IMR-90 (cell line): ENCODE data around the gene ZEB2. TPM values are rescaled to one million over a fixed set of nuclear protein-coding genes. Genes with fewer than 3 reads are reported as not detected.

Experiments used
- ATAC-seq: fragments of 200-7000 bp; cut with Tn5 transposase; 2 replicates; pipeline ENCODE4 v1.9.1; 2020; ENCODE audit warnings: low read depth, mild to moderate bottlenecking, moderate library complexity
- BruUV-seq: library from RNA; stranded (reverse); fragments of 400-500 nt; replicated peaks from 2 replicates; lab custom pipeline; 2021; lab: Mats Ljungman, UMichigan
- CTCF ChIA-PET: fragments of 300-600 bp; formaldehyde crosslinking; extraction: SDS; loops from one replicate; lab custom pipeline; 2021; ENCODE audit warnings: antibody characterized with exemption; lab: Yijun Ruan, JAX
- POLR2A ChIA-PET: fragments of 300-600 bp; sonication (Branson Sonifier 250); formaldehyde crosslinking; loops from one replicate; lab custom pipeline; 2022; ENCODE audit warnings: antibody characterized with exemption; ENCODE audit not compliant: unreplicated experiment; lab: Charles Lee
- DNase-seq: peaks from one replicate; pipeline ENCODE4 v3.0.0; 2013
- H2AFZ ChIP-seq: replicated peaks from 2 replicates; pipeline ENCODE3; 2013; ENCODE audit warnings: low read length, mild to moderate bottlenecking; ENCODE audit not compliant: poor library complexity
- H2AK5ac ChIP-seq: 2 replicates; pipeline ENCODE4 v1.6.1; 2013; ENCODE audit warnings: low read depth, low read length, inconsistent platforms
- H2AK9ac ChIP-seq: replicated peaks from 2 replicates; pipeline ENCODE3; 2013; ENCODE audit warnings: mild to moderate bottlenecking, low read depth, low read length, moderate library complexity; ENCODE audit not compliant: poor library complexity
- H2BK120ac ChIP-seq: 2 replicates; pipeline ENCODE4 v1.6.1; 2013; ENCODE audit warnings: low read depth, low read length, inconsistent platforms
- H2BK15ac ChIP-seq: 3 replicates; pipeline ENCODE4 v1.6.1; 2013; ENCODE audit warnings: low read depth, low read length, inconsistent platforms
- H2BK20ac ChIP-seq: 2 replicates; pipeline ENCODE4 v1.6.1; 2013; ENCODE audit warnings: low read depth, mild to moderate bottlenecking, inconsistent platforms, low read length, moderate library complexity
- H2BK5ac ChIP-seq: 2 replicates; pipeline ENCODE4 v1.6.1; 2013; ENCODE audit warnings: mild to moderate bottlenecking, low read depth, low read length, inconsistent platforms; ENCODE audit not compliant: poor library complexity, severe bottlenecking
- H3K14ac ChIP-seq: replicated peaks from 2 replicates; pipeline ENCODE4 v1.6.1; 2013; ENCODE audit warnings: low read depth, low read length, inconsistent platforms
- H3K18ac ChIP-seq: 2 replicates; pipeline ENCODE4 v1.6.1; 2013; ENCODE audit warnings: low read depth, low read length, control low read depth
- H3K23ac ChIP-seq: 2 replicates; pipeline ENCODE4 v1.6.1; 2013; ENCODE audit warnings: low read depth, low read length, inconsistent platforms
- H3K27ac ChIP-seq: 2 replicates; pipeline ENCODE4 v1.5.1; 2013; ENCODE audit warnings: mild to moderate bottlenecking, control low read depth, low read length; ENCODE audit not compliant: insufficient read depth
- H3K27me3 ChIP-seq: 2 replicates; pipeline ENCODE4 v1.6.1; 2013; ENCODE audit warnings: low read length; ENCODE audit not compliant: control insufficient read depth, insufficient read depth
- H3K36me3 ChIP-seq: 2 replicates; pipeline ENCODE4 v1.6.1; 2013; ENCODE audit warnings: low read length, mixed read lengths; ENCODE audit not compliant: control insufficient read depth, insufficient read depth
- H3K4ac ChIP-seq: 2 replicates; pipeline ENCODE4 v1.6.1; 2013; ENCODE audit warnings: low read depth, low read length, inconsistent platforms
- H3K4me1 ChIP-seq: 2 replicates; pipeline ENCODE4 v1.6.1; 2013; ENCODE audit warnings: low read length, mixed read lengths; ENCODE audit not compliant: control insufficient read depth, insufficient read depth
- H3K4me2 ChIP-seq: 2 replicates; pipeline ENCODE4 v1.6.1; 2013; ENCODE audit warnings: low read depth, mild to moderate bottlenecking, control low read depth, low read length, moderate library complexity
- H3K4me3 ChIP-seq: 2 replicates; pipeline ENCODE4 v1.5.1; 2013; ENCODE audit warnings: low read depth, mild to moderate bottlenecking, control low read depth, low read length, moderate library complexity; ENCODE audit not compliant: insufficient read depth
- H3K56ac ChIP-seq: 2 replicates; pipeline ENCODE4 v1.6.1; 2013; ENCODE audit warnings: low read length, inconsistent platforms; ENCODE audit not compliant: insufficient read depth; ENCODE audit errors: extremely low read depth
- H3K79me1 ChIP-seq, 2 experiments: 2 replicates each; pipeline ENCODE4 v1.6.1; 2013; ENCODE audit warnings: low read length in 2 of 2, inconsistent platforms in 1 of 2, low read depth in 1 of 2
- H3K9ac ChIP-seq: 2 replicates; pipeline ENCODE4 v1.6.1; 2013; ENCODE audit warnings: low read depth, low read length, control low read depth
- H3K9me1 ChIP-seq: 2 replicates; pipeline ENCODE4 v1.6.1; 2013; ENCODE audit warnings: low read length, inconsistent platforms; ENCODE audit not compliant: insufficient read depth
- H3K9me3 ChIP-seq: 2 replicates; pipeline ENCODE4 v1.6.1; 2013; ENCODE audit warnings: low read length; ENCODE audit not compliant: control insufficient read depth, insufficient read depth
- H4K20me1 ChIP-seq: 2 replicates; pipeline ENCODE4 v1.6.1; 2013; ENCODE audit warnings: low read length, inconsistent platforms; ENCODE audit not compliant: insufficient read depth
- H4K5ac ChIP-seq: 2 replicates; pipeline ENCODE4 v1.6.1; 2013; ENCODE audit warnings: mild to moderate bottlenecking, low read depth, low read length, control low read depth
- H4K8ac ChIP-seq, 2 experiments: 2 replicates each; pipeline ENCODE4 v1.6.1; 2013; ENCODE audit warnings: low read depth in 2 of 2, low read length in 2 of 2, control low read depth in 1 of 2, inconsistent platforms in 1 of 2
- H4K91ac ChIP-seq: 2 replicates; pipeline ENCODE4 v1.6.1; 2013; ENCODE audit warnings: low read depth, low read length, inconsistent platforms; ENCODE audit not compliant: insufficient read depth
- CEBPB ChIP-seq: IDR thresholded peaks from 2 replicates; pipeline ENCODE4 v1.6.1; 2012; ENCODE audit warnings: low read depth, low read length, improper control_type of control experiment
- CTCF ChIP-seq: conservative IDR thresholded peaks from 2 replicates; pipeline ENCODE4 v1.5.1; 2012; ENCODE audit warnings: mild to moderate bottlenecking, low read depth, low read length, improper control_type of control experiment
- ELK1 ChIP-seq: fragments of 150-350 bp; IDR thresholded peaks from 2 replicates; pipeline ENCODE4 v1.6.1; 2016; ENCODE audit warnings: low read depth, mild to moderate bottlenecking, low read length, moderate library complexity, borderline replicate concordance
- FOS ChIP-seq: fragments of 150-350 bp; IDR thresholded peaks from 2 replicates; pipeline ENCODE4 v1.6.1; 2016; ENCODE audit warnings: low read depth, low read length
- MAZ ChIP-seq: IDR thresholded peaks from 2 replicates; pipeline ENCODE4 v1.6.1; 2012; ENCODE audit warnings: low read depth, mild to moderate bottlenecking, low read length, improper control_type of control experiment, moderate library complexity, borderline replicate concordance
- MXI1 ChIP-seq: IDR thresholded peaks from 2 replicates; pipeline ENCODE4 v1.6.1; 2012; ENCODE audit warnings: low read depth, mild to moderate bottlenecking, low read length, moderate library complexity, borderline replicate concordance
- NFE2L2 ChIP-seq: fragments of 150-350 bp; IDR thresholded peaks from 2 replicates; pipeline ENCODE4 v1.6.1; 2016; ENCODE audit warnings: low read depth, mild to moderate bottlenecking, low read length
- RAD21 ChIP-seq: IDR thresholded peaks from 2 replicates; pipeline ENCODE4 v1.6.1; 2012; ENCODE audit warnings: low read length, improper control_type of control experiment
- RCOR1 ChIP-seq: IDR thresholded peaks from 2 replicates; pipeline ENCODE4 v1.6.1; 2012; ENCODE audit warnings: mild to moderate bottlenecking, low read length, improper control_type of control experiment; ENCODE audit not compliant: insufficient replicate concordance
- WGBS, 2 experiments: methylation state at CpG; one replicate each; pipeline versions ENCODE4 v1.1.5 to v1.1.7; 2013; ENCODE audit warnings: missing lambda C conversion rate in 2 of 2; ENCODE audit not compliant: insufficient read length in 1 of 2; ENCODE audit errors: extremely low coverage in 2 of 2; 5-methylcytosine and 5-hydroxymethylcytosine counted together
- dilution Hi-C: fragments of 300-500 bp; cut with HindIII; formaldehyde crosslinking; loops from one replicate; pipeline ENCODE4 v1.14.3; 2018; ENCODE audit warnings: low sequenced_read_pairs; ENCODE audit not compliant: unreplicated experiment
- in situ Hi-C: fragments of 300-500 bp; cut with MboI; formaldehyde crosslinking; loops from 3 replicates; pipeline ENCODE4 v1.14.3; 2019; ENCODE audit warnings: low sequenced_read_pairs, inconsistent platforms, mixed read lengths
- intact Hi-C: fragments of 100-400 bp; cut with micrococcal nuclease; formaldehyde crosslinking; loops from 2 replicates; pipeline ENCODE4 v1.10.0; 2022
- polyA plus RNA-seq, 3 experiments: library from polyadenylated mRNA; depleted of rRNA; stranded (reverse); fragments of >200 nt; gene quantifications; 2 replicates each; pipeline ENCODE4 v1.2.3, GENCODE V29; 2012; ENCODE audit warnings: low replicate concordance in 1 of 3
- total RNA-seq: library from RNA; depleted of rRNA; stranded (reverse); fragments of >200 nt; gene quantifications from 2 replicates; pipeline ENCODE4 v1.2.3, GENCODE V29; 2012

ZEB2 gene
- total and polyA plus RNA-seq, 2 of the 4 experiments (the other 2 are of a cell fraction): 22.4 to 50.9 TPM

- Histone ChIP-seq H2AK5ac (no peak overlapping the region), H3K14ac (no peak overlapping the region), H3K79me1 (peaks cover 12 to 13% of the 10 kb centered on the region in 2 experiments; a peak in 2 of 4 replicates), H2BK15ac (no peak overlapping the region), H3K4ac (no peak overlapping the region), H4K20me1 (no peaks in the 10 kb centered on the region), H3K4me3 (no peak overlapping the region), H3K23ac (no peak overlapping the region), H3K18ac (no peak overlapping the region), H2BK120ac (no peak overlapping the region), H3K27ac (no peak overlapping the region), H3K9me3 (no peaks in the 10 kb centered on the region), H4K8ac (no peak overlapping the region), H4K5ac (no peak overlapping the region), H2AK9ac (no peak overlapping the region), H2AFZ (no peak overlapping the region), H3K9me1 (0 out of 2 replicates have a peak, but pooled peaks cover 3% of the 10 kb centered on the region), H3K4me1 (no peaks in the 10 kb centered on the region; the same call in 1 of the 2 replicates), H2BK5ac (no peak overlapping the region), H3K4me2 (no peak overlapping the region), H4K91ac (no peak overlapping the region), H2BK20ac (no peak overlapping the region), H3K27me3 (no peaks in the 10 kb centered on the region), H3K56ac (no peak overlapping the region), H3K36me3 (peaks cover 47% of the 10 kb centered on the region), H3K9ac (no peak overlapping the region)
- ChIA-PET CTCF (interaction anchor here (0.6 kb wide), 1 partner anchor 18 kb away, joined by 3 read pairs; no protein-coding TSS in a partner anchor), POLR2A (no interaction called here)
- ATAC-seq (no peak), DNase-seq (no peak)
- TF ChIP-seq MXI1 (no peak), CEBPB (no peak), FOS (no peak), RAD21 (no peak), ELK1 (no peak), NFE2L2 (no peak), CTCF (no peak), RCOR1 (no peak), MAZ (no peak)
- dilution Hi-C loops: no loop called here
- BruUV-seq: no TSS peak
- in situ Hi-C loops: no loop called here
- 96% methylated on average over 3 of the region's 6 CpGs; no CpG with 5 or more reads in 1 of the 2 experiments for WGBS, 2 experiments
- intact Hi-C loops: no loop called here
These were observed 123.6 kb downstream of the ZEB2 start for GRCh38 chr2:144396318-144396717.
